ENCODE results near the gene PCNX4. TPM values are rescaled to one million over a fixed set of nuclear protein-coding genes. Genes with fewer than 3 reads are reported as not detected.

Gene PCNX4
- total RNA-seq, 2 donors from 2014 or later, result 36.1 to 45.4 TPM

GRCh38 chr14:60206837-60207533, 115.3 kb downstream of the PCNX4 start:
- no peaks in the 10 kb centered on the region for H3K36me3 Mint-ChIP-seq (ENCODE audit: insufficient read depth in 2 of 2)
- ATAC-seq (replicated peaks in 1 of 2), result peak; percentile 73 to 83
- DNase-seq, result no peak
- H3K4me1 Mint-ChIP-seq (ENCODE audit: low read depth), result peaks cover 28% of the 10 kb centered on the region
- peak overlapping the region; percentile 56 to 86 for H3K4me3 Mint-ChIP-seq
- H3K27ac Mint-ChIP-seq, result peak overlapping the region; percentile 55
- H3K27me3 Mint-ChIP-seq (ENCODE audit: low read depth), result peaks cover 16% of the 10 kb centered on the region
- peaks cover 0 to 1% of the 10 kb centered on the region in 2 donors for H3K9me3 Mint-ChIP-seq

GRCh38 chr14:60210703-60211102, 119.0 kb downstream of the PCNX4 start:
- H3K9me3 Mint-ChIP-seq, result peaks cover 0 to 1% of the 10 kb centered on the region in 2 donors
- H3K27ac Mint-ChIP-seq, result no peak overlapping the region
- ATAC-seq (replicated peaks in 1 of 2), result no peak
- H3K4me3 Mint-ChIP-seq, result no peak overlapping the region
- DNase-seq, result no peak
- peaks cover 20% of the 10 kb centered on the region for H3K4me1 Mint-ChIP-seq (ENCODE audit: low read depth)
- peaks cover 8% of the 10 kb centered on the region for H3K27me3 Mint-ChIP-seq (ENCODE audit: low read depth)
- H3K36me3 Mint-ChIP-seq (ENCODE audit: insufficient read depth in 2 of 2), result no peaks in the 10 kb centered on the region

GRCh38 chr14:60211153-60211552, 119.4 kb downstream of the PCNX4 start:
- H3K27ac Mint-ChIP-seq, result no peak overlapping the region
- H3K27me3 Mint-ChIP-seq (ENCODE audit: low read depth), result peaks cover 8% of the 10 kb centered on the region
- H3K9me3 Mint-ChIP-seq, result peaks cover 0 to 1% of the 10 kb centered on the region in 2 donors
- peaks cover 16% of the 10 kb centered on the region for H3K4me1 Mint-ChIP-seq (ENCODE audit: low read depth)
- ATAC-seq (replicated peaks in 1 of 2) (no peak), DNase-seq (no peak)
- H3K4me3 Mint-ChIP-seq, result no peak overlapping the region
- no peaks in the 10 kb centered on the region for H3K36me3 Mint-ChIP-seq (ENCODE audit: insufficient read depth in 2 of 2)

DNA sequence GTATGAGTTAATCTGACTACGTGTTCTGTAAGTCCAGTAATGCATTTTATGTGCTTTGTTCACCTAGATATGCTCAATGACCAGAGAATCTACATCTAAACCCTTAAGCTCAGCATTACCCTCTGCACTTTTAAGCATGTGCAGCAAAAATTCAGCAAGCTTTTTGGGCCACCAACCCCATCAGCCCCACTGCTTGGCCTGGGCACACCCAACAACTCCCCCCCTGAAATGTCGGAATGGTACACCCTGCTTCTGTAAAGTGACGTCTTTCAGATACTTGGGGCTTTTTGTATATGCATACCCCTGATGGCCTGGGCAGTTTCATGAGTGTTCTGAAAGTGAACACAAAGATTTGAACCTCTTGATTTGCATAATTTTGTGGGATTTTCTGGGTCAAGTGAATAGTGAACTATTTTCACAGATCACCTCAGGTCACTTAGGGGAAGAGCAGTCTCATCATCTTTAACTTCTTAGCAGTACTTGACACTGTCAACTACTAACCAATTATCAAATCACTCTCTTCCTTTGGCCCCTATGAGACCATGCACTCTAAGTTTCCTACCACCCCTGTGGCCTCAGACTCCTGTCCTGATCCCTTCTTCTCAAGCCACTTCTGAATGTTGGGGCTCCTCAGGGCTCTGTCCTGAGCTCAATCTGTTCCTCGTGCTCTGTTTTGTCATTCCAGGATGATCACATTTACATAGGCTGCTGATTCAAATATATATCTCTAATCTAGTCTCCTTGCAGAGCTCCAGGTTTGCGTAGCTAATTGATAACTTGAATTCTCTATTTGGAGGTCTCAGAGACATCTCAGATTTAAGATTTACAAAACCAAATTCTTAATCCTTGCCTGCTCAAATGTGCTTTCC, 121.0 kb downstream of the PCNX4 start:
- H3K9me3 Mint-ChIP-seq, result no peaks in the 10 kb centered on the region
- ATAC-seq (replicated peaks in 1 of 2) (peak in 1 of 2 donors; percentile 57), DNase-seq (no peak)
- H3K4me3 Mint-ChIP-seq, result no peak overlapping the region
- peaks cover 4% of the 10 kb centered on the region for H3K4me1 Mint-ChIP-seq (ENCODE audit: low read depth)
- H3K27ac Mint-ChIP-seq, result no peak overlapping the region
- H3K27me3 Mint-ChIP-seq (ENCODE audit: low read depth), result no peaks in the 10 kb centered on the region
- no peaks in the 10 kb centered on the region for H3K36me3 Mint-ChIP-seq (ENCODE audit: insufficient read depth in 2 of 2)

DNA sequence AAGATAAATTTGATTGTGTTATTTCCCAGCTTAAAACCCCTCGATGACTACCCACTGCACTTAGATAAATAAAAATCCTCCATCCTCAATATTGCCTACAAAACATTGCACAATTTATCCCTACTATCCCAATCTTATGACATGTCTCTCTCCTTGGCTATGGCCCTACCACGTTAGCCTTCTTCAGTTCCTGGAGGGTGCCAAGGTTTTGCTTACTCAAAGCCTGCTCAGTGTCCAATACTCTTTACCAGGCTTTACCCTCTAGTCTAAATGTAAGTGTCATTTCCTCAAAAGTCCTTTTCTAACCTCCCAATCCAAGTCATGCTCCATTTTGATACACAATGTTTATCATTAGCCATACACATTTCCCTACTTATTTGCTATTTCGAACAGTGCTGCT, 122.3 kb downstream of the PCNX4 start:
- no peaks in the 10 kb centered on the region for H3K9me3 Mint-ChIP-seq
- DNase-seq (no peak), ATAC-seq (replicated peaks in 1 of 2) (no peak)
- H3K36me3 Mint-ChIP-seq (ENCODE audit: insufficient read depth in 2 of 2), result no peaks in the 10 kb centered on the region
- peaks cover 4% of the 10 kb centered on the region for H3K4me1 Mint-ChIP-seq (ENCODE audit: low read depth)
- no peak overlapping the region for H3K4me3 Mint-ChIP-seq
- no peak overlapping the region for H3K27ac Mint-ChIP-seq
- H3K27me3 Mint-ChIP-seq (ENCODE audit: low read depth), result no peaks in the 10 kb centered on the region

- Mint-ChIP-seq H3K36me3 (ENCODE audit: insufficient read depth in 2 of 2) (no peaks in the 10 kb centered on the region), H3K27me3 (ENCODE audit: low read depth) (no peaks in the 10 kb centered on the region), H3K4me1 (ENCODE audit: low read depth) (peaks cover 4% of the 10 kb centered on the region), H3K9me3 (no peaks in the 10 kb centered on the region), H3K27ac (no peak overlapping the region), H3K4me3 (no peak overlapping the region)
- ATAC-seq (replicated peaks in 1 of 2) (no peak), DNase-seq (no peak)
Measured at GRCh38 chr14:60214415-60215126, 122.8 kb downstream of the PCNX4 start.

GRCh38 chr14:60215127-60215444, 123.4 kb downstream of the PCNX4 start:
- H3K4me1 Mint-ChIP-seq (ENCODE audit: low read depth), result peaks cover 7% of the 10 kb centered on the region
- ATAC-seq (replicated peaks in 1 of 2), result no peak
- H3K4me3 Mint-ChIP-seq, result no peak overlapping the region
- H3K27me3 Mint-ChIP-seq (ENCODE audit: low read depth), result no peaks in the 10 kb centered on the region
- no peaks in the 10 kb centered on the region for H3K36me3 Mint-ChIP-seq (ENCODE audit: insufficient read depth in 2 of 2)
- H3K9me3 Mint-ChIP-seq, result no peaks in the 10 kb centered on the region
- no peak for DNase-seq
- no peak overlapping the region for H3K27ac Mint-ChIP-seq

DNA sequence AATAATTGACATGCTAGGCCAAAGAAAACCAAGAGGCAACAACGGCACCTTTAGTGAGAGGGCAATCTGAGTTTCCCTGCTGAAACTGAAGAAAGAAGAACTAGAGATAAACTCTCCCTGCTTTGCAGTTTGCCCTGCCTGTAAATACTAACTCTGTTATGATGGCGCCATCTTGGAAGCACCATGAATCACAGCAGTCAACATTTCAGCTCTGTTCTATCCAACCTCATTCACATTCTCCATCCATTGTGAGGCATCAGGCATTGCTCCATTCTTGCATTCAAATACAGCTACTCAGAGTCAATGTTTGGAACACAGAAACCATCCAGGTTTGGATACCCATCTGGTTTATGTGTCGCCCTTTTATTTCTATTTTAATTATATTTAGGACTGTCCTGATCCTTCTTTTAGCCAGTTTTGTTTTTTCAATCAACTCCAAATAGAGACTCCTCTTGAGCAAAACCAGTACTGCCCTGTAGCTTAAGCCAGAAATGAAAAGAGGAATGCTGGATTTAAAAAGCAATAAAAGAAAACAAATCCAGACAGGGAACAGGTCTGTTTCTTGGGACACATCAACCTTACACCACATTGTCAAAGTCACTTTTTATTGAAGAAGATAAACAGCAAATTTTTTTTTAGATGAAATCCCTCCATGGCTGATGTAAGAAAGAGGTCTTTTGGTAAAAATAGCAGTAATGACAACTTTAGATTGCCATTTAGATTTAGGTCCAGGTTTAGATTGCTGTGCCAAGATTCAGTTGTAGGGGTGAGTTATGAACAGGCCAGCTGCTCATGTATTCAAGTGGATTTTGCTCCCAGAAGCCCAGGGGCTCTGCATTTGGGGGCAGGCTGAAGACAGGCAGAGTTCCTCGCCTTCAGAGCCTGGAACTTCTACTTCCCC, 124.0 kb downstream of the PCNX4 start:
- H3K27ac Mint-ChIP-seq, result no peak overlapping the region
- H3K4me3 Mint-ChIP-seq, result no peak overlapping the region
- no peaks in the 10 kb centered on the region for H3K9me3 Mint-ChIP-seq
- no peaks in the 10 kb centered on the region for H3K36me3 Mint-ChIP-seq (ENCODE audit: insufficient read depth in 2 of 2)
- no peak for DNase-seq
- ATAC-seq (replicated peaks in 1 of 2), result no peak
- no peaks in the 10 kb centered on the region for H3K27me3 Mint-ChIP-seq (ENCODE audit: low read depth)
- peaks cover 14% of the 10 kb centered on the region for H3K4me1 Mint-ChIP-seq (ENCODE audit: low read depth)

GRCh38 chr14:60217713-60218112, 126.0 kb downstream of the PCNX4 start:
- no peaks in the 10 kb centered on the region for H3K36me3 Mint-ChIP-seq (ENCODE audit: insufficient read depth in 2 of 2)
- ATAC-seq (replicated peaks in 1 of 2) (no peak), DNase-seq (no peak)
- no peaks in the 10 kb centered on the region for H3K27me3 Mint-ChIP-seq (ENCODE audit: low read depth)
- no peaks in the 10 kb centered on the region for H3K9me3 Mint-ChIP-seq
- H3K27ac Mint-ChIP-seq, result no peak overlapping the region
- no peak overlapping the region for H3K4me3 Mint-ChIP-seq
- H3K4me1 Mint-ChIP-seq (ENCODE audit: low read depth), result peaks cover 22% of the 10 kb centered on the region

Other genes starting within 250 kb of the PCNX4 start
- gene RTN1, start 221.1 kb upstream of the PCNX4 start, total RNA-seq, result not detected
- gene LRRC9, start 171.8 kb upstream of the PCNX4 start, total RNA-seq, result not detected
- gene DHRS7, start 73.5 kb downstream of the PCNX4 start, total RNA-seq, result 10 to 100 TPM; 71.3 to 79.4 TPM
- 10 to 100 TPM; 57.3 to 62.9 TPM for gene PPM1A, start 157.3 kb downstream of the PCNX4 start, total RNA-seq

Data from activated T-cell treated with anti-CD3 and anti-CD28 coated beads, Interleukin-2, amount 50 U/mL, for 72 hours (primary cell).